Kidney (tissue), 14 donors: Measurements from ENCODE around the gene IRF1. TPM values are rescaled to one million over a fixed set of nuclear protein-coding genes. Genes with fewer than 3 reads are reported as not detected.

Experiments used
- DNase-seq, 5 donors: peaks; one replicate each; pipeline ENCODE4 v3.0.0-alpha.2; 2013 to 2020
- FAIRE-seq: peaks from 2 replicates; lab custom pipeline; 2012; peaks lifted over from hg19 to GRCh38; lab: Jason Lieb, UNC
- H3K27ac ChIP-seq, 2 donors: one replicate each; pipeline ENCODE4 v1.7.0; 2013; ENCODE audit warnings: low read depth in 2 of 2, low read length in 2 of 2, inconsistent platforms in 1 of 2
- H3K27me3 ChIP-seq: one replicate; pipeline ENCODE4 v1.7.1; 2013; ENCODE audit warnings: low read length, inconsistent platforms; ENCODE audit not compliant: control insufficient read depth, insufficient read depth
- H3K36me3 ChIP-seq, 3 donors: one replicate each; pipeline versions ENCODE4 v1.7.0 to v1.7.1; 2013; ENCODE audit warnings: low read length in 3 of 3, control low read depth in 1 of 3, inconsistent platforms in 1 of 3; ENCODE audit not compliant: insufficient read depth in 3 of 3, control insufficient read depth in 2 of 3
- H3K4me1 ChIP-seq, 3 donors: one replicate each; pipeline versions ENCODE4 v1.7.0 to v1.7.1; 2013; ENCODE audit warnings: low read length in 3 of 3, inconsistent platforms in 1 of 3, low read depth in 1 of 3; ENCODE audit not compliant: control insufficient read depth in 2 of 3, insufficient read depth in 2 of 3
- H3K4me3 ChIP-seq, 3 donors: one replicate each; pipeline versions ENCODE4 v1.7.0 to v1.8.1; 2013; ENCODE audit warnings: low read length in 3 of 3, control low read depth in 1 of 3, inconsistent platforms in 1 of 3
- H3K9ac ChIP-seq, 3 donors: one replicate each; pipeline versions ENCODE4 v1.7.0 to v1.7.1; 2013; ENCODE audit warnings: low read length in 3 of 3, control low read depth in 1 of 3, inconsistent platforms in 1 of 3
- H3K9me3 ChIP-seq, 3 donors: one replicate each; pipeline versions ENCODE4 v1.7.0 to v1.7.1; 2013; ENCODE audit warnings: low read length in 3 of 3, control low read depth in 1 of 3, inconsistent platforms in 1 of 3; ENCODE audit not compliant: control insufficient read depth in 2 of 3, insufficient read depth in 1 of 3
- CTCF ChIP-seq: IDR thresholded peaks from 3 replicates; pipeline ENCODE4 v1.5.1; 2012; ENCODE audit warnings: mild to moderate bottlenecking, moderate library complexity, borderline replicate concordance; ENCODE audit not compliant: insufficient read depth; ENCODE audit errors: extremely low read depth
- intact Hi-C: fragments of 100-400 bp; cut with DNase I; formaldehyde crosslinking; loops from one replicate; pipeline ENCODE4 v1.11.1; 2022
- polyA plus RNA-seq: library from polyadenylated mRNA; stranded (reverse); fragments of 350-450 nt; fragmentation: Illumina TruSeq; extraction: RNeasy Lipid Tissue Mini Kit (QIAGEN cat#74804); gene quantifications from one replicate; pipeline ENCODE4 v1.2.3, GENCODE V29; 2014; ENCODE audit warnings: low read depth, low replicate concordance; ENCODE audit not compliant: insufficient read depth
- total RNA-seq: library from RNA; stranded (reverse); fragmentation: NEBNext Ultra II Directional; extraction: Animal tissue kit (Norgen Biotek cat#: 25700); gene quantifications from one replicate; pipeline ENCODE4 v1.2.1, GENCODE V29; 2021
- donor health status: control.
- donor health status: control.
- donor health status: control.
- donor health status: control.
- donor health status: control.
- donor health status: DM: yes; HTN: yes; CAD: no.
- donor health status: Normal renal cell carcinoma (clear cell type).

Gene IRF1
- total and polyA plus RNA-seq, 2 donors from 2014 or later, result 20.5 to 55.6 TPM

DNA sequence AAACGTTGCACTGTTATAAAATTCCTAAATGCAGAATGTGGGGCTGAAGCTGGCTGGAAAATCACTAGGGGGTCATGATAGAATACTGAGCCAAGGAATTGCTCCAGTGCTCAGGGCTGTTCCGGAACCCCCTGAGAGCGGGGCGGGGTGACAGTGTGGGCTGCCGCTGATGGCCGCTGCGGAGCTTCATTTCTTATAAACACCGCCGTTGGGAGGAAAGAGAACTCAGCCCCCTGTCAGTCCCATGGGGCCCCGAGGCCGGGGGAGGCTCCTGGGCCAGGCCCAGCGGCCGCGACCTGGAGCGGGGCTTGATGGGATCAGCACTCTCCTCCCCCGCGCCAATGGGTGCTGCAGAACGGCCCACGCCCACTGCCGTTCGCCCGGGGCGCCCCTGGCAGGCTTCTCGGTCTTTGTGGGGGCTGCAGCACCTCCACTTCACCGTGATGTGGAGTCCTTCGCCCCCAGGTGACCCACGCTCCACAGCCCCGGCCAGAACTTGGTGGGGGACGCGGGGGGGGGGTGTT, 5.2 kb upstream of the IRF1 start:
- no peak for TF ChIP-seq CTCF
- peak; percentile 85 to 98 (median 91) for DNase-seq
- Histone ChIP-seq H3K4me3 (peak overlapping the region; percentile 23 to 89 (median 39)), H3K4me1 (peaks cover 7 to 32% (median 19%) of the 10 kb centered on the region in 3 donors), H3K9ac (peak overlapping the region in 2 of 3 donors; percentile 8 to 54), H3K27me3 (no peaks in the 10 kb centered on the region), H3K9me3 (no peaks in the 10 kb centered on the region), H3K27ac (peak overlapping the region; percentile 95 to 96), H3K36me3 (no peaks in the 10 kb centered on the region)
- FAIRE-seq, result no peak
- intact Hi-C loops, result no loop called here

DNA sequence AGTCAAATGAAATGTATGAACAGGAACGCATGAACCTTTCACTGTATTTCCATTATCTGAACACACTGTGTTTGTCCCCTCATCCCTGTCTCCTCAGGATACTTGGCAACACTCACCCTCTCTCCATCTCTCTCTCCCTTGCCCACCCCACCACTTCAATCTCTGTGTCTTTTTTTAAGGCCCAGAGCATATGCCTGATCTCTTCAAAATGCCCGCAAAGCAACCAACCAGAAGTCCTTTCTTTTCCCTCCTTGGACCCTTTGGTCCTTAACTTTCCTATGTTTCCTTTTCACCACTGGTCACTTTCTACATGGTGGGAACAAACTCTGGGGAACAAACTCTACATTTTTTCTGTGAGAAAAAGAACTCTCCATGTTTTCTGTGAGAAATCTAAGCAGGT, 3.2 kb upstream of the IRF1 start:
- DNase-seq (no peak), FAIRE-seq (no peak)
- Histone ChIP-seq H3K27me3 (no peaks in the 10 kb centered on the region), H3K9me3 (no peaks in the 10 kb centered on the region), H3K36me3 (no peaks in the 10 kb centered on the region), H3K4me1 (peaks cover 7 to 34% (median 19%) of the 10 kb centered on the region in 3 donors), H3K4me3 (no peak overlapping the region), H3K27ac (no peak overlapping the region), H3K9ac (no peak overlapping the region)
- intact Hi-C loops, result no loop called here
- TF ChIP-seq CTCF, result no peak

- H3K27ac ChIP-seq, result no peak overlapping the region
- TF ChIP-seq CTCF, result no peak
- H3K4me3 ChIP-seq, result no peak overlapping the region
- peak in 2 of 5 donors; percentile 10 to 18 for DNase-seq
- peaks cover 7 to 38% (median 19%) of the 10 kb centered on the region in 3 donors for H3K4me1 ChIP-seq
- H3K36me3 ChIP-seq, result peaks cover 0 to under 1% (median 0%) of the 10 kb centered on the region in 3 donors
- FAIRE-seq, result no peak
- H3K27me3 ChIP-seq, result no peaks in the 10 kb centered on the region
- H3K9ac ChIP-seq, result no peak overlapping the region
- intact Hi-C loops, result no loop called here
- no peaks in the 10 kb centered on the region for H3K9me3 ChIP-seq
These were observed 2.7 kb upstream of the IRF1 start for GRCh38 chr5:132493241-132493640.
